Stomach (tissue), 9 donors: ENCODE results near the gene TPX2. TPM values are rescaled to one million over a fixed set of nuclear protein-coding genes. Genes with fewer than 3 reads are reported as not detected.

Experiments used
- DNase-seq, 2 donors: peaks; one replicate each; pipeline versions ENCODE4 v3.0.0 to v3.0.0-alpha.2; 2013 to 2019
- H3K27ac ChIP-seq, 5 donors: fragments of 200-600 bp in 4 of 5; sonication (generic) in 4 of 5; one replicate each; pipeline ENCODE4 v1.5.1; 2013 to 2019; ENCODE audit warnings: mild to moderate bottlenecking in 1 of 5, moderate library complexity in 1 of 5
- H3K27me3 ChIP-seq, 3 donors: fragments of 200-600 bp; sonication (generic); one replicate each; pipeline ENCODE4 v1.5.1; 2017 to 2019; ENCODE audit warnings: mixed run types in 1 of 3
- H3K36me3 ChIP-seq, 4 donors: fragments of 200-600 bp; sonication (generic); 1 replicate in 3 of 4; 2 replicates in 1 of 4; pipeline ENCODE4 v1.5.1; 2016 to 2019
- H3K4me1 ChIP-seq, 4 donors: fragments of 200-600 bp; sonication (generic); one replicate each; pipeline ENCODE4 v1.5.1; 2016 to 2019
- H3K4me3 ChIP-seq, 4 donors: fragments of 200-600 bp; sonication (generic) in 3 of 4; one replicate each; pipeline ENCODE4 v1.5.1; 2016 to 2019; ENCODE audit warnings: mild to moderate bottlenecking in 1 of 4
- H3K9me3 ChIP-seq, 4 donors: fragments of 200-600 bp; sonication (generic); one replicate each; pipeline ENCODE4 v1.5.1; 2016 to 2019
- EP300 ChIP-seq: sonication (generic); formaldehyde crosslinking; IDR thresholded peaks from one replicate; pipeline ENCODE4 v1.6.1; 2017; ENCODE audit warnings: antibody characterized with exemption
- POLR2A ChIP-seq, 4 donors: fragments of 450-650 bp; IDR thresholded peaks; one replicate each; pipeline ENCODE4 v1.6.1; 2016; ENCODE audit warnings: antibody characterized with exemption in 4 of 4, control low read depth in 2 of 4, mild to moderate bottlenecking in 1 of 4, moderate library complexity in 1 of 4
- POLR2AphosphoS5 ChIP-seq, 3 donors: sonication (generic); formaldehyde crosslinking; IDR thresholded peaks; one replicate each; pipeline ENCODE4 v1.6.1; 2016; ENCODE audit warnings: antibody characterized with exemption in 3 of 3
- WGBS, 5 donors: extraction: QIAGEN DNeasy Blood & Tissue Kit in 3 of 5; methylation state at CpG; one replicate each; pipeline versions ENCODE4 v1.1.5 to v1.1.7; 2013 to 2018; 5-methylcytosine and 5-hydroxymethylcytosine counted together
- intact Hi-C: fragments of 100-400 bp; cut with DNase I; formaldehyde crosslinking; loops from one replicate; pipeline ENCODE4 v1.15.1; 2023; ENCODE audit warnings: low total_unique reads
- polyA plus RNA-seq, 3 donors: library from polyadenylated mRNA; stranded (reverse); fragments of 200-250 nt; gene quantifications; one replicate each; pipeline ENCODE4 v1.2.3, GENCODE V29; 2013
- total RNA-seq, 5 donors: library from RNA; depleted of rRNA; stranded (reverse); fragments of >200 nt; gene quantifications; one replicate each; pipeline versions ENCODE4 v1.1.0 to v1.2.3, GENCODE V29; 2014 to 2016
- TF ChIP-seq, protein P1 (sequence below), 7 experiments: fragments of 450-650 bp in 4 of 7; fragments of 200-600 bp in 3 of 7; sonication (generic) in 3 of 7; IDR thresholded peaks; one replicate each; pipeline ENCODE4 v1.5.1; 2016 to 2019; ENCODE audit warnings: antibody characterized with exemption in 7 of 7, control low read depth in 2 of 7, mild to moderate bottlenecking in 1 of 7
- donor health status: healthy with polysubstance abuse.
- donor health status: Bipolar disorder and iron deficiency.
- donor health status: healthy.

Gene TPX2
- total and polyA plus RNA-seq, 8 donors: 1.7 to 11.4 (median 6.7) TPM

DNA sequence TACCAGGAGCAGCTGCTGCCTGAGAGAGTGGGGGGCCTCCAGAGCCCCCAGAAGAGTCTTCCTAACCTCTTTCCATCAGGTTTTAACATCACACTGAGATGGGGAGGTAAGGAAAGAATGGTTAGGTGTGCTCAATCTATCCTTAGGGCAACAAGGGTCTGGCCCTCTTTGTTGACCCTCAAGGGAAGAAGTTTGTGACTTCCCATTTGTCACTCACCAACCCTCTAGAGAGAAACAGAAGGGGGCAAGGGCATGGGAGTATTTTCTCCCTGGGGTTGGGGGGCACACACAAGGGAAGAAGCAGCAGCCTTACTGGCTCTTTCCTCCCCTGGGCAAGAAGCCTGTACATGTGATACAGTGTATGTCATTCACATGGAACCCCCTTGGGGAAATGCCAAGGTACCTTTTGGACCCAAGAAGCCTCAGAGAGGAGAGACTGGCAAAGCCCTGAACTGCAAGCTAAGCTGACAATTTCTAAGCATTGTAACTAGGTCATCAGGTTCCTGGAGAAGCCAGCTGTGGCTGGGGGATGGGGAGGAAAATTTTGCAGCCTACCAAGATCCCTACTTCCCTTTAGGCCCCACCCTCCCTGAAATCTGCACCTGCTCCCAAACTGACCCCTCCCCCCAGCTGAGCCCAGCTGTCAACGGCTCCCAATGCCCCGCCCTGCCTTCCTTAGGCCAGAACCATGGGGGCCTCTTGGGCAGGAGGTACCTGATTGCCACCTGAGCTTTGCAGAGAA, 30.9 kb upstream of the TPX2 start:
- Histone ChIP-seq H3K4me3 (no peak overlapping the region), H3K36me3 (peaks cover 18 to 53% (median 35%) of the 10 kb centered on the region in 4 donors), H3K27ac (peak overlapping the region; percentile 90 to 100 (median 98)), H3K4me1 (peaks cover 77 to 95% (median 92%) of the 10 kb centered on the region in 4 donors), H3K27me3 (no peaks in the 10 kb centered on the region), H3K9me3 (no peaks in the 10 kb centered on the region)
- 12 to 42% (median 16%) methylated on average over 2 of the region's 2 CpGs for WGBS, 5 donors
- DNase-seq: peak; percentile 80 to 85
- TF ChIP-seq EP300 (no peak), POLR2A (IDR thresholded peaks at IDR 0.05) (no peak), POLR2AphosphoS5 (IDR thresholded peaks at IDR 0.05) (peak in 1 of 3 donors; percentile 36)
- TF ChIP-seq, protein P1, sequence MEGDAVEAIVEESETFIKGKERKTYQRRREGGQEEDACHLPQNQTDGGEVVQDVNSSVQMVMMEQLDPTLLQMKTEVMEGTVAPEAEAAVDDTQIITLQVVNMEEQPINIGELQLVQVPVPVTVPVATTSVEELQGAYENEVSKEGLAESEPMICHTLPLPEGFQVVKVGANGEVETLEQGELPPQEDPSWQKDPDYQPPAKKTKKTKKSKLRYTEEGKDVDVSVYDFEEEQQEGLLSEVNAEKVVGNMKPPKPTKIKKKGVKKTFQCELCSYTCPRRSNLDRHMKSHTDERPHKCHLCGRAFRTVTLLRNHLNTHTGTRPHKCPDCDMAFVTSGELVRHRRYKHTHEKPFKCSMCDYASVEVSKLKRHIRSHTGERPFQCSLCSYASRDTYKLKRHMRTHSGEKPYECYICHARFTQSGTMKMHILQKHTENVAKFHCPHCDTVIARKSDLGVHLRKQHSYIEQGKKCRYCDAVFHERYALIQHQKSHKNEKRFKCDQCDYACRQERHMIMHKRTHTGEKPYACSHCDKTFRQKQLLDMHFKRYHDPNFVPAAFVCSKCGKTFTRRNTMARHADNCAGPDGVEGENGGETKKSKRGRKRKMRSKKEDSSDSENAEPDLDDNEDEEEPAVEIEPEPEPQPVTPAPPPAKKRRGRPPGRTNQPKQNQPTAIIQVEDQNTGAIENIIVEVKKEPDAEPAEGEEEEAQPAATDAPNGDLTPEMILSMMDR (IDR thresholded peaks at IDR 0.05): no peak
- intact Hi-C loops: no loop called here

DNA sequence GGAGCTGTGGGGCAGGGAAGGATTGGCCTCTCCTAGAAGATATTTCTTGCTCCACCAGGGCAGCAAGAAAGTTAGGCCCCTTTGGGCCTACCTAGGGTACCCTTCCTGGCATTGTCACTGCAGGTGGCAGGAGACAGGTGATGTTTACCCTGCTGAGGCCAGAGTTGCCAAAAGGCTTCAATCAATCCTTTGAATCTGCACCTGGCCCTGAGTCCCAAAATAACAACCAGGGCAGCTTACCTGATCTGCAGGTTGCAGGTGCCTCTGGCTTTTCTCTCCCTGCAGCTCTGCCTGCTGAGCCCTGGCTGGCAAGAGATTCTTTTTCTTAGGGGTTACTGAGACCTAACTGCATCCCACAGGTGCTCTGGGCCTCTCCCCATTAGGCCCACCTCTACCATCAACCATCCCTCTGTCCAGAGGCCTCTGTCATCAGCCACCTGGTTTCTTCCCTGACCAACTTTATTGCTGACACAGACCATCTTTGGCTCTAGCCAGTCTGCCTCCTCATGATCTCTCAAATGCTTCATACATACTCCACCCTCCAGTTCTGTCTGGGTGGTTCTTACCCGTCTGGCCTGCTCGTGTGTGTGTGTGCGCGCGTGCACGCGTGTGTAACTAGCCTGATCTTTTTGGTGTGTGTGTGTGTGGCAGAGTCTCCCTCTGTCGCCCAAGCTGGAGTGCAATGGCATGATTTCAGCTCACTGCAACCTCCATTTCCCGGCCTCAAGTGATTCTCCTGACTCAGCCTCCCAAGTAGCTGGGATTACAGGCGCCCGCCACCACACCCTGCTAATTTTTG, 30.2 kb upstream of the TPX2 start:
- 73 to 89% (median 86%) methylated on average over 11 of the region's 11 CpGs for WGBS, 5 donors

DNA sequence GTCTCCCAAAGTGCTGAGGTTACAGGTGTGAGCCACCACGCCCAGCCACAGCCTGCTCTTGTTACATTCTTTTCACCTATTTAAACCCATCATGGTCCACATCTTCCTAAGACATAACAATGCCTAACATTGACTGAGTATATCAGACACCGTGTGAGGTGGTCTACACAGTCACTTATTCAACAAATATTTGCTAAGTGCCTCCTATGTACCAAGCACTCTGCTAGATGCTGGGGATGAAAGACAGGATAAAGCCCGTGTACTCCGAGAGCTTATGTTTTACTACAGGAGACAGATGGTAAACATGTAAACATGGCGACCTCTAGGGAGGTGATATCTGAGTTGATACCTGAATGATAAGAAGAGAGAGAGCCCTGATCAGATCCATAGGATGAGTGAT, 29.2 kb upstream of the TPX2 start:
- H3K27ac ChIP-seq: peak overlapping the region; percentile 90 to 100 (median 98)
- H3K36me3 ChIP-seq: peaks cover 18 to 67% (median 45%) of the 10 kb centered on the region in 4 donors
- no peaks in the 10 kb centered on the region for H3K27me3 ChIP-seq
- peaks cover 83 to 99% (median 96%) of the 10 kb centered on the region in 4 donors for H3K4me1 ChIP-seq
- H3K9me3 ChIP-seq: no peaks in the 10 kb centered on the region
- intact Hi-C loops: no loop called here
- DNase-seq: no peak
- H3K4me3 ChIP-seq: no peak overlapping the region
- TF ChIP-seq, protein P1 (IDR thresholded peaks at IDR 0.05): no peak
- TF ChIP-seq EP300 (no peak), POLR2A (IDR thresholded peaks at IDR 0.05) (no peak)
- WGBS, 5 donors: 53 to 74% (median 59%) methylated on average over 5 of the region's 5 CpGs

More for the DNA sequence above, 30.2 kb upstream of the TPX2 start:
- Histone ChIP-seq H3K4me1 (peaks cover 84 to 99% (median 95%) of the 10 kb centered on the region in 4 donors), H3K9me3 (no peaks in the 10 kb centered on the region), H3K36me3 (peaks cover 18 to 60% (median 39%) of the 10 kb centered on the region in 4 donors), H3K4me3 (no peak overlapping the region), H3K27me3 (no peaks in the 10 kb centered on the region), H3K27ac (peak overlapping the region; percentile 90 to 100 (median 98))
- intact Hi-C loops: no loop called here
- TF ChIP-seq EP300 (no peak), POLR2AphosphoS5 (IDR thresholded peaks at IDR 0.05) (no peak), POLR2A (IDR thresholded peaks at IDR 0.05) (no peak)
- TF ChIP-seq, protein P1 (IDR thresholded peaks at IDR 0.05): no peak
- peak in 1 of 2 donors; percentile 57 for DNase-seq

- Histone ChIP-seq H3K4me3 (no peak overlapping the region), H3K9me3 (no peaks in the 10 kb centered on the region), H3K27me3 (no peaks in the 10 kb centered on the region), H3K4me1 (peaks cover 77 to 99% (median 96%) of the 10 kb centered on the region in 4 donors), H3K36me3 (peaks cover 18 to 70% (median 50%) of the 10 kb centered on the region in 4 donors), H3K27ac (peak overlapping the region; percentile 88 to 100 (median 98))
- intact Hi-C loops: no loop called here
- TF ChIP-seq POLR2AphosphoS5 (IDR thresholded peaks at IDR 0.05): peak in 1 of 3 donors; percentile 18
- TF ChIP-seq EP300: no peak
- TF ChIP-seq, protein P1 (IDR thresholded peaks at IDR 0.05): no peak
- TF ChIP-seq POLR2A (IDR thresholded peaks at IDR 0.05): no peak
- 29 to 70% (median 49%) methylated on average over 5 of the region's 5 CpGs for WGBS, 5 donors
- peak; percentile 36 to 76 for DNase-seq
These were observed 28.5 kb upstream of the TPX2 start for GRCh38 chr20:31710423-31711108.
